Renal pelvis (tissue), 4 donors: ENCODE measurements around the gene SS18L1. TPM values are rescaled to one million over a fixed set of nuclear protein-coding genes. Genes with fewer than 3 reads are reported as not detected.

Experiments used
- DNase-seq: peaks from one replicate; pipeline ENCODE4 v3.0.0-alpha.2; 2013
- polyA plus RNA-seq, 3 donors: library from polyadenylated mRNA; unstranded; fragments of 120-200 nt; gene quantifications; one replicate each; pipeline ENCODE4 v1.2.1, GENCODE V29; 2013; ENCODE audit not compliant: insufficient read length in 3 of 3

Gene SS18L1
- polyA plus RNA-seq, 3 donors = 16.7 to 26.6 (median 26.5) TPM

DNA sequence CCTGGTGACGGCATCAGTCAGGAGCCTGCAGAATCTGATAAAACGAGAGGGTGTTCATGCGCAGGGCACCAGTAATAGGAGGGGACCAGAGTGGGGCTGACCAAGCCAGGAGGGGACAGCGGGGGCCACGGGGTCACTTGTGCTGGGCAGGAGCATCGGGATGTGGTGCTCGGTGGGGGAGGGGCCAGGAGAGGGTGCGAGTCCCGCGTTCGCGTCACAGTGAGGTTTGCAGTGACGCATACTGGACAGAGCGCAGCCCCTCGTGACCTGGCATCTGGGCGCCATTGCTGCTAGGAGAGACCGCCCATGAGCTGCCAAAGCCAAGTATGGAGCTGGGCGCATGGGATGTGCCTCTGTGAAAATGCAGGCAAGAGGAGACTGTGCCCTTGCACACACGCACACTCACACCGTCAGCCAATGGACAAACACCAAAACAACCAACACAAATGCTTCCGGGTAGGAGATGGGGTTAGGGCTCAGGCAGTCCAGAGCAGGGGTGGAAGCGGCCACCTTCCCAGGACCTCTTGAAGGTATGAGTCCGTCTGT is 25.4 kb downstream of the SS18L1 start:
- no peak for DNase-seq

DNA sequence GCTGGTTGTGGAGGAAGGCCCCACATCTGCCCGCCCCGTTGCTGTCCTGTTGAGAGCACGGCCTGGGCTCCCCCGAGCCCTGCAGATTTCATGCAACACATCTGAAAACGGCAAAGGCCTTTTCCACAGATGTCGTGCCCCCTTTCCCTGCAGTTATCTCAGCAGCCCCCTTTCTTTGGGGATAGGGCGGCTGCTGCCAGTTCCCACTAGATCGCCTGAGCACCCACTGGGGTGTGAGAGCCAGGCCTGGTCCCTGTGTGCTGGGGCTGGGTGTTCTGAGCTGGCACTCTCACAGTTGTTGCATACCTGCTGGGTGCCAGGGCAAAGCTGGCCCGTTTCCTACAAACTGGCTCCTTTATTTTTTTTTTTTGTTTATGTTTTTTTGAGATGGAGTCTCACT is 27.0 kb downstream of the SS18L1 start:
- DNase-seq = no peak

DNA sequence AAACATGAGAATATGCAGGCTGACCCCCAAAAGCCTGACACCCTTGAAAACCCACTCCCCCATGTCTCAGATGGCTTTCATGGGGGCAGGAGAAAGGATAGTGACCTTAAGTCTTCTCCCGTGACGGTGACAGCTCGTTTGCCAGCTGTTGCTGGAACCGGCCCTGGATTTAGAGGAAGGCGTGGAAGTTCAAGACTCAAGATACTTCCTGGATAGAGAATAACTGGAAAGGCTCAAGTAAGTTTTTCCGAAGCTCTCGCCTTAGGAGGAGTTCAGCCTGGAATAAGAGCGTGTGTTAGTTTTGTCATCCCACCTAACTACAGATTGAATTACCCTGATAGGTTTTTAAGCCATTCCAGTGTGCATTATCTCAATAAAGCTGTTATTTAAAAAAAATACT is 27.7 kb downstream of the SS18L1 start:
- DNase-seq = no peak

DNA sequence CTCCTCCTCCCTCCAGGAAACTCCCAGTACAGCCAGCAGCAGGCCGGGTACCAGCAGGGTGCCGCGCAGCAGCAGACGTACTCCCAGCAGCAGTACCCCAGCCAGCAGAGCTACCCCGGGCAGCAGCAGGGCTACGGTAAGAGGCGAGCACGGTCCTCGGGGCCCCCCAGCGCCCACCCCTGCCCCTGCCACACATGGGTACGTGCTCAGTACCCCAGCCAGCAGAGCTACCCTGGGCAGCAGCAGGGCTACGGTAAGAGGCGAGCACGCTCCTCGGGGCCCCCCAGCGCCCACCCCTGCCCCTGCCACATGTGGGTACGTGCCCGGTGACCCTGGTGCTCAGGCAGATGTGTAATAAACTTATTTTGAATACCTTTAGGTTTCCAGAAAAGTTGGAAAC is 29.1 kb downstream of the SS18L1 start:
- DNase-seq = no peak

DNA sequence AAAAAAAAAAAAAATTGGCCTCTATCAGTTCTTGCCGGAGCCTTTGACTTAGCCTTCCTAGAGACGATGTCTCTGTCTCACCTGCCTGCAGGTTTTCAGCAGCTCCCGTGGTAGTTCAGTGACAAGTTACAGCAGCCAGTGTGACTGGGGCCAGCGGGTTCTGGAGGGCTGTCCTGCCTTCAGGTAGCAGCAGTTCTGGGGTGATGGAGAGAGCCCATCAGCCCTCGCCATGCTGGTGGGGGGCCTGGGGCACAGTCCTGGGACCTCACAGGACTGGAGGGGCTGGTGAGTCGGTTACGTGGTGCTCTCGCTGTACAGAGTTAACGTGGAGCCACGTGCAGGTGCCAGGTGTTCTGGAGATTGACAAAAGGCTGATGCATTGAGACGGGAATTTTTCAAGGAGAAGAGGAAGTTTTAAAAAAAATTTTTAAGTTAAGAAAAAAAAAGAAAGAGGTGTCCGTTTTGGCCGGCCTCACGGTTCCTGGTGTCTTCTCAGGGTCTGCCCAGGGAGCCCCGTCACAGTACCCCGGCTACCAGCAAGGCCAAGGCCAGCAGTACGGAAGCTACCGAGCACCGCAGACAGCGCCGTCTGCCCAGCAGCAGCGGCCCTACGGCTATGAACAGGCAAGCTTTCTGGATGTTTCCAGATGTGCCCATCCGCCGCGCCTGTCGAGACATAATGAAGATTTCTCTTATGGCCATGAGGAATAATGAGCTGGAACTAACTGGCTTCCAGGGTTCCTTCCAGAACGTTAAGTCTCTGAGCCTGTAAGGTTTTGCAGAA is 30.6 kb downstream of the SS18L1 start:
- DNase-seq = no peak

DNA sequence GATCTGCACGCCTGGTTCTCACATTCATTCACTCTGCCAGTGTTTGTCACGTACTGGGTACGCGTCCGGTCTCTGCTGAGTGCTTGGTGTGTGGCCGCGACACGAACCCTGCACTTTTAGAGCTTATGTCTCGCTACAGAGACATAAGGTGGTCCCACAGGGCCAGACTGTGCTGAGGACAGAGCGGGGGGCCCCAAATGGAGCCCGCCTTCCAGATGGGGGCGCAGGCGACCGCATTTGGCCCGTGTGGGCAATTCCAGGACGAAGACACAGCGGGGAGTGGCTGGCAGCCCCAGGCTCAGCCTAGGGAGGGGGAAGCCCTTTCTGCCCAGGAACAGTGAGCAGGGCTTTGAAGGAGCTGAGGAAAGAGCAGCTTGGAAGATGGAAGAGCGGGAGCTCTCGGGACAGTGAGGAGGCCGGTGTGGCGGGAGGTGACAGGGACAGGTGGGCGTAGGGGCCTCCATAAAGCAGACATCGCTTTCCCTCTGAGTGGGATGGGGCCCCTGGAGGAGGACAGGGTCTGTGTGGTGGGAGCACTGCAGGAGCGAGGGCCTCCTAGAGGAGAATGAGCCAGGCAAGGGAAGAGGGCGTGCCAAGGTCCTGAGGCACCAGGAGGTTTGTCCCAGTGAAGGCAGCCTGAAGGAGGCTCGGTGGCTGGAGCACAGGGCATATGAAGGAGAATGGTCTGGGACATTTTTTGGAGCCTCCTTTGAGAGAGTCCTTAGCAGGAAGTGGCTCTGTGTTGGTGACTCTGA is 31.5 kb downstream of the SS18L1 start:
- DNase-seq = no peak

DNA sequence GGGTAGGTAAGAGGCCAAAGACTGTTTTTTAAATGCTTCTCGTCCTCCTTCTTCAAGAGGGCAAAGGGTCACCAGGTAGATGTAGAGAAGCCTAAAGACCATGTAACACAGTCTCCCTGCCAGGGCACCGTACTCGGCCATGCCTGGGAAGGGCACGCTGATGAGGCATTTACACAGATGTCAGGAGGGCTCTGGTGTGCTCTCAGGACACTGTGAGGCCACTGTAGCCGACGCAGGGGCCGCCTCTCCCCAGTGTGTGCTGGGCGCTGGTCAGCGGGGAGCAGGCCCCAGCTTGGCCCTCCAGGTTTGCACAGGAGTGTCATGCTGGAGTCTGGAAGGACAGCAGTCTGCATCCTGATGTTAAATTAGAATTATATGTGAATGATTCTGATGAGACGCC is 32.1 kb downstream of the SS18L1 start:
- no peak for DNase-seq

DNA sequence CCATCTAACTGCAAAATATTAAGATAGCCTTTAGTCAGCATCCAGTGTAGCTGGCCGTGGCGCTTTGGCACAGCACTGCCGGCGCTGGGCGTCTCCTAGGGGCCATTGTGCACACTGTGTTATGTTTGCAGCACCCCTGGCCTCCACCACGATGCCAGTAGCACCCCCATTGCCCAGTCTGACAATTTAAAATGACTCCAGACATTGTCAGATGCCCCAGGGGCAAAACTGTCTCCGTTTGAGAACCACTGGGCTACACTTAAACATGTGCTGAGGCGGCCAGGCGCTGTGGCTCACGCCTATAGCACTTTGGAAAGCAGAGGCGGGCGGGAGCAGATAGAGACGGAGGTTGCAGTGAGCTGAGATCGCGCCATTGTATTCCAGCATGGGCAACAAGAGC is 33.3 kb downstream of the SS18L1 start:
- DNase-seq = no peak

DNA sequence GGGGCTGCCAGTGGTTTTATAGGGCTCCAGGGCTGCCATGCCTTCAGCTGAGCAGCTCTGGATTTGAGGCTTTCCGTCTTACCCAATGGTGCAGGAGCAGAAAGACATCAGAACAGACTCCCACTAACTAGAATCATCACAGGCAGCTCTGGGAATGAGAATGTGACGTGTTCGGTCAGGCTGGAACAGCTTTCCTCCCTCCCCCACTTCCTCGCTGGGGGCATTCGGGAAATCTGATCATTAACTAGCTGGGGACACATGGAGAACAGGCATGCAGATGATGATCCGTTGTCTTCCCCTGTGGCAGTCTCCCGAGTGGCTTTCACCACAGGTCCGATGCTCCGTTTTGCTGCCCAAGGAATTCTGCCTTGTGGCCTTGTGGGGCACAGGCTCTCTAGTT is 33.7 kb downstream of the SS18L1 start:
- no peak for DNase-seq

DNA sequence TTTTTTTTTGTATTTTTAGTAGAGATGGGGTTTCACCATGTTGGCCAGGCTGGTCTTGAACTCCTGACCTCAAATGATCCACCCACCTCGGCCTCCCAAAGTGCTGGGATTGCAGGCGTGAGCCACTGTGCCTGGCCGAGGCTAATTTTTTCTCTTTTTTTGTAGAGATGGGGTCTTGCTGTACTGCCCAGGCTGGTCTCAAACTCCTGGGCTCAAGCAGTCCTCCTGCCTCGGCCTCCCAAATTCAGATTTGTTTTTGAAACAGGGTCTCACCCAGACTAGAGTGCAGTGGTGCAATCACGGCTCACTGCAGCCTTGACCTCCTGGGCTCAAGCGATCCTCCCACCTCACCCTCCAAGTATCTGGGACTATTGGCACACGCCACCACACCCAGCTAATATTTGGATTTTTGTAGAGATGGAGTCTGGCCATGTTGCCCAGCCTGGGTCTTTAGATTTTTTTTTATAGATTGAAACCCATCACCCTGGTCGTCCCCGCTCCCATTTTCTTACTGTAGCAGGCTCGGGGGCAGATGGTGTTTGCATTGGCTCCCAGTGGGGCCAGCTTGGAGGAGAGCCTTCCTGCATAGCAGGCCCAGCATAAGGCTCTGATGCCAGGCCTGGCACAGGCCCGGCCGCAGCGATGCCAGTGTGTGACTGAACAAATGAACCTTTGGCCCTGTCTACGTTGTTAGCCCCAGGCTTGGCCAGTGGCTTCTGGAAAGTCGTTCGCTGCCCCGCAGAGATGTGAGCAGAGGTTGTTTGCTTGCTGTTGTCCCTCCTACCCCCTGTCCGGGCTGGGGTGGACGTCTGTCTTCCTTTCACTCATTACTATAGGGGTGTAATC is 35.0 kb downstream of the SS18L1 start:
- no peak for DNase-seq

DNA sequence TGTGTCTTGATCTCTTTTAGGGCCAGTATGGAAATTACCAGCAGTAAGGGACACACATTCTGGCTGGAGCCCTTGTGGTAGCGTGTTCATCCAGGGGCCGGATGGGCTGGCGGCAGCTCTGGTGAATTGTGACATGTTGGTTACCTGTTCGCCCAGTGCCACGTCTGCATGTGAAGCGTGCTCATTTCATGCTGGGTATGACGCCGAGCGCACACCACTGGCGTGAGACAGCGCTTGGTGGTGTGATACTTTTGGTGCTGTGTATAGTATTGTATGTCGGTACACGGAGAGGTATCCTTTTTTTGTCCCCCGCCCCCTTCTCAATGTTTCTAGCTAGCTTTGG is 35.6 kb downstream of the SS18L1 start:
- DNase-seq = no peak

DNA sequence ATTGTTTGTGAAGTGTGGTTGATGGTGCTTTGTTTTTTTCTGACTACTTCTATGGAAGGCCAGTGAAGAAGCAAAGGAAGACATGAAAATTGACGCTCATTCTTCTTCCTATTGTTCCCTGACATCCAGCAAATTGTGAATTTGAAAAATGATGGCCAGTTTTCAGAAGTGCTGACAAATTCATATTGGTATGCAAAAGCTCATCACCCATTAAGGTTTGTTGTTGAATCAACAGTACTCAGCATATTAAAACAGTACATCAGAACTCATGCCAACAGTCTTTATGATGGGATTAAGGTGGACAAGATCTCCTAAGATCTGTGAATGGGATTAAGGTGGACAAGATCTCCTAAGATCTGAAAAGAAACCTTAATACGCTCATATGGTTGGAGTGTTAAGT is 38.2 kb downstream of the SS18L1 start:
- no peak for DNase-seq

DNA sequence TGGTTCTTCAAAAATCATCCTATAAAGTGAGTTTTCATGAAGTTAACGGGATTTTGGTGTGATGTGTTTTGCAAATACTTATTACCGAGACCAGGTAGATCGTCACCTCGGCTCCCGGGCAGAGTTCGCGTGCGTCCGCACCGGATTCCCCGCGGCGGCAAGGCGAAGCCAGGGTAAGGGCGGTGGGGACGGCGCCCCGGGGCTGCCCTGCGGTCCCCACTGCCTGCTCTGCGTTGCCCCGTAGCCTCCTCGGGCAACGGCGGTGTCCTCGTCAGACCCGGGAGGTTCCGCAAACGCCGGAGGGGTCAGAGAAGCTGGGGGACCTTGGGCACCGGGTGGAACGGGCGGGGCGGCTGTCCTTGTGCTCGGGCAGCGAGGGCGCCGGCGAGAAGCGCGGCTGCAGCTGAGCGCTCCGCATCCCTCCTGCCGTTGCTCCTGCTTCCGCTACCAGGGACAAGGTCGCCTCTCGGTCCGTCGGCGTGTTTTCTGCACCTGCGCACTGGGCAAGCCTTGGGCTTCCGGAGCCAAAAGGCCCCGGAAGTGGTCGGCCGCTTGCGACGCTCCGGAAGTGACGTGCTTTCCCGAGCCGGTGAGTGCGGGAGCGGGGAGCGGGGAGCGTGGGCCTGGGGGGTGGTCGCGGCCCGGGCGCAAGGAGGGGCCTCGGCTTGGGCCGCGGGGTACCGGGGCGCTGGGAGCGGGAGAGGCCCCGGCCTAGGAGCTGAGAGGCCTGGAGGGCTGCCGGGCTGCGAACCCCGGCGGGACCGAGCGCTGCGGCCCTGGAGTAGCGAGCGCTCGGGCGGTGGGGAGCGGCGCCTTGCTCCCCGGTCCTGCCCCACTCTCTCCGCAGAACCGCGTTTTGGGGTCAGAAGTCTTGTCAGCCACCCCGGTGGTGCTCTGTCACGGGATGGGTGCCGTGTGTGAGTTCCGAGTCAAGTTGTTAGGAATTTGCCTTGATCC is 39.2 kb downstream of the SS18L1 start, which contains the start of gene MTG2:
MTG2 (plus strand) TSS at position 560 of the 957 bp plus-strand sequence. CDS start 10,393 bp downstream, outside the sequence.
- DNase-seq = peak; percentile 96

DNA sequence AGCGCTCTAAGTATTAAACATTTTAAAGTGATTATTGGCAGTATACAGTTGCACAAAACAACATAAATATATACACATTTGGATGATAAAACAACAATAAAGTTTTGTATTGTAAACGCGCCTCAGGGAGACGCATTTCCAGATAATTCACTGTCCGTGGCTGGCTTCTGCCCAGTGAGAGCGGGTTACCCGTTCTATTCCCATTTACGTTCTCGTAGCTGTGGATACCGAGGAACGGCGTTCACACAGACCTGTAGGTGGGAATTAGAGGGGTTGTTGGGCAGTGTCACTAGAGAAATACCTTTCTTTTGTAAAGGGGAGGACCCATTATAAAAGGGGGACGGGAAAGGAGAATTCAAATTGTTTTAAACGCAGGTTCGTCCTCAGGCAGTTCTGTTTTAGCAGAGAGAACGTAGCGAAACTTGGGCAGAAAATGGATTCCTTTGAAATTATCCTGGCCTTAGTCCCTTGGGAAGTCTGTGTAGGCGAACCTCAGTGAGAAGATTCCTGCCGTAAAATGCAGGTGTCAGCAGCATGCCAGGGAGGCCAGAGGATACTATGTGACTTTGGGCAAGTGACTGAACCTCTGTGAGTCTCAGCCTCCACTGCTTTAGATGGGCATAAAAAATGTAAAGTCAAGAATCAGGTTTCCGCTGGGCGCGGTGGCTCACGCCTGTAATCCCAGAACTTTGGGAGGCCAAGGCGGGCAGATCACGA is 40.0 kb downstream of the SS18L1 start:
- DNase-seq = peak; percentile 2

DNA sequence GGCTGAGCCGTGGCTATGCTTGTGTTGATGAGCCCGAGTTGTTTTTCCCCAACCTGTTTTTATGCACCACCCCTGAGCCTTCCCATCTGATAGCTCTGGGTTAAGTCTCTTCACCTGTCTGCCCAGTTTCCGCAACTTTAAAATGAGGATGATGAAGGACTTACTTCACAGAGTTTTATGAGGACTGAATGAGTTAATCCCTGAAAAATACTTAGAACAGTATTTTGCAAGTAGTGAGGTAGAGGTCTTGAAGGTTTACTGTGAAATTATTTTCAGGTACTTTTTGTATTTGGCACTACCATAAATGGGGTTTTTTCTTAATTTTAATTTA is 42.5 kb downstream of the SS18L1 start:
- DNase-seq = no peak

DNA sequence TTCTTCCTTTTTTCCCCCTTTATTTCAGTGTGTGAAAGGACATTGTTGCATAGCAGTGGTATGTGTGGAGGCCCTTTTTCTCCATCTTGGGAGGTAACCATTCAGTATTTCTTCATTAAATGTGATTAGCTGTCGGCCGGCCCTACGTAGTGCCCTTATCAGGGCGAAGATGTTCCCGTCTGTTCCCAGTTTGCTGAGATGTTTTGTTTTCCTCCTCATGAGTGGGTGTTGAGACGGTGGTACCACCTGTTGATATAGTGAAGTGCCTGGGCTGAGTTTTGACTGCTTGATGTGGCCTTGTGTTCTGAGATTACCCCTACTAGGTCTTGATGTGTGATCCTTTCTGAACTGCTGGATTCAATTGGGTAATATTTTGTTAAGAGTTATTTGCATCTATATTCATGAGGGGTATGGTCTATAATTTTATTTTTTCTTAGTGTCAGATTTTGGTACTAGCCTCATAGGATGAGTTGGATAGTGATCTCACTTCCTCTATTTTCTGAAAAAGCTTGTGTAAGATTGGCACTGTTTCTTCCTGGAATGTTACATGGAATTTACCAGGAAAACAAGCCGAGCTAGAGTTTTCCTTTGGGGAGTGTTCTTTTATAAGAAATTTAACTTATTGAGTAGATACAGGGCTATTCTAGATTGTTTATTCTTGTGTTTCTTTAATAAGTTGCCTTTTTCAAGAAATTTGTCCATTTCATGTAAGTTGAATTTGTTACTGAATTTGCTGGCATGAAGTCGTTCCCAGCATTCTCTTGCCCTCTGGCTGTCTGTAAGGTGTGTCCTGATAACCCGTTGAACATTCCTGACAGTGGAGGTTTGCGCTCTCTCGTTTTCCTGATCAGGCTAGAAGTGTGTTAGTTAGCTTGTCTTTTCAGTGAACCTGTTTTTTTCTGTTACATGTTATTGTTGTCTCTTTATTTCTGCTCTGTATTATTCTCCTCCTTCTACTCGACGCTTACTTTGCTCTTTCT is 43.6 kb downstream of the SS18L1 start:
- no peak for DNase-seq

DNA sequence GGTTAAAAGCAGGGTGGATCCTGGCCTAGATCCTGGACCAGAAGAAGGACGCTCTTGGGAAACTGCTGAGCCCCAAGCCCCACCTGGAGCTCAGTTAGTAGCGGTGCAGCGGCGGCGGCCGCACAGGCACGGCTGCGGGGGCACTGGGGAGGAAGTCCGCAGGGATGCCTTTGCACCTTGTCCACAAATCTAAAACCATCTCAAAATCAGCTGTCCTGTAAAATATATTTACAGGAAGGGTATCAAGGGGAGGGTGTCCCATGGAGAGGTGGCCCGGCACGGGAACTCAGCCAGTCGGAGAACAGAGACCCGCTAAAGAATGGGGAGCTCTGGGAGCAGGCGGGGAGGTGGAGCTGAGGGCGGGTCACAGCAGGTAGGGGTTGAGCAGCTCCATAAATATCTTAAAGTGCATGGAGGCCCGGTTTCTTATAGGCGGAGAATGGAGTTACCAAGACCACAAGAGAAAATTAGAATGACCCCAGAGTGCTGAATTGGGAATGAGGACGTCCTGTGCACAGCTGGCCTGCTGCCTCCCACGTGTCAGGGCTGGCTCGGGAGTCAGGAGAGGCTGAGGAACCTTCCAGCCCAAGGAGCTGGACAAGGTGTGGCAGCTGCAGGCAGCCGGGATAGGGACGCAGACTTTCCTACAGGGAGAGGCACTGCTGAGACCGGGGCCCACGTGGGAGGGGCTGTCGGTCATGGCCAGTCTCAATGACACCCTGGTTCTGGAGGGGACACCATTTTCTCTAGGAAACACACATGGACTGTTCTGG is 47.3 kb downstream of the SS18L1 start:
- DNase-seq = no peak

DNA sequence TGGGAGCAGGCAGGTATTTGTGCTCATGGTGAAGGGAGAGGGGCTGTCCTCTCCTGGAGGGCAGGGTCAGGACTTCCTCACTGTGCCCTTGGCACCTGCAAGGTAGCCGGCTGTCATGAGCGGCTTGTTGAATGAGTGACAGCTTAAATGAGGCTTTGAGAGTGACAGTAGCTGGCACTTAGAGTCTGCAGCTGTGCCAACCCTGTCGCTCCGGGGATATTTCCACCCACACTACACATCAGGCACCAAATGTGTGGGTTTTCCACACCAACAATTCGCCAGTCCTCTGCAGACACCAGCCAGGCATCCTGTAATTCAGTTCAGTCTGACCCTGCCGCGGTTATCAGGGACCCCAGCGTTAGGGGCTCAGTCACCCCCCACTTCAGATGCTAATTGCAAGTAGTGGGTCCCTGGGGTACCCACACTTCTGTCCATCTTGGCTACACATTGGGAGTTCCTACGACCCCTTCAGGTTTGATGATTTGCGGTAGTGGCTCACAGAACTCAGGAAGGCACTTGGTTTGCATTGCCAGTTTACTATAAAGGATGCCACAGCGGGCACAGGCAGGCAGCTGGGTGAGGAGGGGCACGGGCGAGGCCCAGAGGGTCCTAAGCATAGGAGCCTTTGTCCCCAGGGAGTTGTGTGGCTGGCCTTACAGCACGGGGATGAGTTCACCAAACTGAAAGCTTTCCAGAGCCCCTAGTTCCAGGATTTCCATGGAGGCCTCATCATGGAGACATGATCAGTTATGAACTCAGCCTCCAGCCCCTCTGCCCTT is 48.4 kb downstream of the SS18L1 start:
- no peak for DNase-seq
